Stimulated activated CD8-positive, alpha-beta memory T cell treated with anti-CD3 and anti-CD28 coated beads, Interleukin-15, amount 100 ng/mL, for 24 hours (primary cell): ENCODE measurements around the gene RELT.

Source experiments
- DNase-seq: peaks from one replicate; pipeline ENCODE4 v3.0.0-alpha.2; 2020; ENCODE audit warnings: low read depth

RELT gene

GRCh38 chr11:73376803-73377629, 817 bp downstream of the RELT start:
- peak; percentile 39 for DNase-seq

GRCh38 chr11:73379189-73379880, 3.1 kb downstream of the RELT start:
- DNase-seq: no peak

GRCh38 chr11:73380331-73380730, 4.1 kb downstream of the RELT start:
- no peak for DNase-seq

- DNase-seq: no peak
Observed at GRCh38 chr11:73380897-73381410, 4.8 kb downstream of the RELT start.

GRCh38 chr11:73381589-73381988, 5.4 kb downstream of the RELT start:
- no peak for DNase-seq

GRCh38 chr11:73382183-73382582, 6.0 kb downstream of the RELT start:
- no peak for DNase-seq

GRCh38 chr11:73382747-73383146, 6.5 kb downstream of the RELT start:
- DNase-seq: no peak

- DNase-seq: no peak
Observed at GRCh38 chr11:73383249-73384124, 7.3 kb downstream of the RELT start.

GRCh38 chr11:73384125-73384441, 7.9 kb downstream of the RELT start:
- DNase-seq: no peak

GRCh38 chr11:73384531-73384871, 8.3 kb downstream of the RELT start:
- DNase-seq: no peak

GRCh38 chr11:73384872-73385689, 8.9 kb downstream of the RELT start:
- DNase-seq: no peak

GRCh38 chr11:73386016-73386415, 9.8 kb downstream of the RELT start:
- no peak for DNase-seq

- DNase-seq: no peak
Observed at GRCh38 chr11:73386546-73386945, 10.3 kb downstream of the RELT start.

- no peak for DNase-seq
Observed at GRCh38 chr11:73387594-73388264, 11.5 kb downstream of the RELT start.

GRCh38 chr11:73388265-73389133, 12.3 kb downstream of the RELT start:
- DNase-seq: no peak

GRCh38 chr11:73389134-73389525, 12.9 kb downstream of the RELT start:
- no peak for DNase-seq

- no peak for DNase-seq
Observed at GRCh38 chr11:73389916-73390315, 13.7 kb downstream of the RELT start.

- DNase-seq: no peak
Observed at GRCh38 chr11:73390601-73391565, 14.7 kb downstream of the RELT start.

GRCh38 chr11:73391665-73392064, 15.5 kb downstream of the RELT start:
- DNase-seq: no peak
